GM12872 (cell line): ENCODE results near the gene CNNM3.

Experiments
- CTCF ChIP-seq: IDR thresholded peaks from 3 replicates; pipeline ENCODE4 v1.5.1; 2011; ENCODE audit warnings: low read depth, mild to moderate bottlenecking, low read length, moderate library complexity; ENCODE audit not compliant: insufficient read depth

Gene CNNM3

GRCh38 chr2:96859681-96860064 lies 43.6 kb downstream of the CNNM3 start:
- no peak for TF ChIP-seq CTCF

GRCh38 chr2:96860065-96861029 lies 44.3 kb downstream of the CNNM3 start:
- TF ChIP-seq CTCF, result no peak

- no peak for TF ChIP-seq CTCF
Observed at GRCh38 chr2:96861074-96861473, 45.0 kb downstream of the CNNM3 start.

- TF ChIP-seq CTCF, result no peak
Observed at GRCh38 chr2:96863575-96864342, 47.7 kb downstream of the CNNM3 start.

GRCh38 chr2:96864343-96865091 lies 48.4 kb downstream of the CNNM3 start:
- TF ChIP-seq CTCF, result no peak

- no peak for TF ChIP-seq CTCF
Observed at GRCh38 chr2:96865654-96866053, 49.6 kb downstream of the CNNM3 start.

GRCh38 chr2:96866149-96866548 lies 50.1 kb downstream of the CNNM3 start:
- no peak for TF ChIP-seq CTCF
